ENCODE measurements around the gene DNAH8.

GRCh38 chr6:38907264-38907663 is 192.2 kb downstream of the DNAH8 start:
- TF ChIP-seq, protein P1, sequence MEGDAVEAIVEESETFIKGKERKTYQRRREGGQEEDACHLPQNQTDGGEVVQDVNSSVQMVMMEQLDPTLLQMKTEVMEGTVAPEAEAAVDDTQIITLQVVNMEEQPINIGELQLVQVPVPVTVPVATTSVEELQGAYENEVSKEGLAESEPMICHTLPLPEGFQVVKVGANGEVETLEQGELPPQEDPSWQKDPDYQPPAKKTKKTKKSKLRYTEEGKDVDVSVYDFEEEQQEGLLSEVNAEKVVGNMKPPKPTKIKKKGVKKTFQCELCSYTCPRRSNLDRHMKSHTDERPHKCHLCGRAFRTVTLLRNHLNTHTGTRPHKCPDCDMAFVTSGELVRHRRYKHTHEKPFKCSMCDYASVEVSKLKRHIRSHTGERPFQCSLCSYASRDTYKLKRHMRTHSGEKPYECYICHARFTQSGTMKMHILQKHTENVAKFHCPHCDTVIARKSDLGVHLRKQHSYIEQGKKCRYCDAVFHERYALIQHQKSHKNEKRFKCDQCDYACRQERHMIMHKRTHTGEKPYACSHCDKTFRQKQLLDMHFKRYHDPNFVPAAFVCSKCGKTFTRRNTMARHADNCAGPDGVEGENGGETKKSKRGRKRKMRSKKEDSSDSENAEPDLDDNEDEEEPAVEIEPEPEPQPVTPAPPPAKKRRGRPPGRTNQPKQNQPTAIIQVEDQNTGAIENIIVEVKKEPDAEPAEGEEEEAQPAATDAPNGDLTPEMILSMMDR (IDR thresholded peaks at IDR 0.05 in 8 of 11, conservative IDR thresholded peaks at IDR 0.05 in 3 of 11) = no peak
- no peak for TF ChIP-seq POLR2A (IDR thresholded peaks at IDR 0.05)

Measured in spleen (tissue), 7 donors.